AG08395 (cell line): ENCODE data around the gene UPK1B.

Experiments
- DNase-seq: peaks from one replicate; pipeline ENCODE4 v3.0.0; 2012; ENCODE audit warnings: mixed read lengths, low spot score

Gene UPK1B

DNA sequence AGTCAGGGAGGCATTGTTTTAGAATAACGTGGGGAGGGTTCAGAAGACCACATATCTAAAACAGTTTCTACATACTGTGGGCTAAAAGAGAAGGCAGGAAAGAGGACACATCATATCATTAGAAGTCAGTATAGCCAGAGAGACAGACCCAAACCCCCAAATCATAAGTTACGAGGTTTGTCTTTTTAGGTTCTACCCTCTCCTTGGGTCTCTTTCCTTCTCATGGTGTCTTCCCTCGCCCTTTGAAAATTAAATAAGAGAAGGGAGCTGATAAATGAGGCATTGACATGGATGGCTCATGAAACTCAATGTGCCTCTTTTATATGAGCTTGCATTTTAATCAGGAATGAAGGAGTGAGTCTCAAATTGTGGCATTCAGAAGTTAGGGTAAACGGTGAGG lies 3.4 kb downstream of the UPK1B start:
- no peak for DNase-seq

DNA sequence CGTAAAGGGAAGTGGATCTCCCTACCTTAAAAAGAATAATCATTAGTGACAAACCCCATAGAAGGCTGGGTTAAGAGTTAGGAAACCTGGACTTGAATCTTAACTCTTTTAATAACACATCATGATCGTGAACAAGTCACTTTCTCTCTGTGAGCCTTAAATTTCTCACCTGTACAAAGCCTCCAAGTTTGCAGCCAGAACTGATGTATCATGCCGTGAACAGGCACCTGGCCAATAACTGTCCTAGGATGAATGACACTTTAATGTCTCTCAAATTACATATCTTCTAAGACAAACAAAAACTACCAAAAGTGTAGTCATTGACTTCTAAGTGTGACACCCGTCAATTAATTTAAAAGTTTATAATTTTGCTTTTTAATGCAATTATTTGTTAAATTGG lies 3.9 kb downstream of the UPK1B start:
- no peak for DNase-seq

DNA sequence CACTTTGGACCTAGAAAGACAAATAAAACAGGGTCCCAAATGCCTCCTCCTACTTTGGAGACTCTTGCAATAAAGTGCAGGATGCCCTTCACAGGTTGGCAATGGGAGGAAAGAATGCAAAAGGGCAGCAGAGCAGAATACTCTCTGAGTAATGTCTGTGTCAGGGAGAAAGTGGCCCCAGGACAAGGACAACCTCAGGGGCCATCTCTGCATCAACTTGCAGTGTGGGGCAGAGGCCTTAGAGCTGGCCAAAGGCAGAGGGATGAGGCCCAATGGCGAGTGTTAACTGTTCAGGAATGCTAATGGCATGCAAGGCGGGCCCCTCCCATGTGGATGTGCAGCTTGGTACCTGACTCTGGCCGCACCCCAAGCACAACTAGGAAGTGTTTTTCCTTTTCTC lies 8.4 kb downstream of the UPK1B start:
- peak; percentile 22 for DNase-seq

DNA sequence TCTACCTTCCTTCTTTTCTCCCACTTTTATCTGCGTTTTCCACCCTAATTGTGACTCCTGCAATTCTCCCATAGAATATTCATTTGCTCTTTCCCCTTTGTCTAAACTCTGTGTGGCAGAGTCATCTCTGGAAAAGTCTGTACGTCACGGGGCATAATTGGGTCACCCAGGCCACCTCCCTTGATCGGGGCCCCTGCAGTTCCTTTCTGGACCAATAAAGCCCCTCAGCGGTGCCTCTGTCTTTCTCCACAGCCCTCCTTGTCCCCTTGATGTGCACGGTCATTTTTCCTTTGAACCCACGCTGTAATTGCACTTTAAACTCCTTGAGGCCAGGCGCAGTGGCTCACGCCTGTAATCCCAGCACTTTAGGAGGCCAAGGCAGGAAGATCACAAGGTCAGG lies 10.7 kb downstream of the UPK1B start:
- DNase-seq: no peak

DNA sequence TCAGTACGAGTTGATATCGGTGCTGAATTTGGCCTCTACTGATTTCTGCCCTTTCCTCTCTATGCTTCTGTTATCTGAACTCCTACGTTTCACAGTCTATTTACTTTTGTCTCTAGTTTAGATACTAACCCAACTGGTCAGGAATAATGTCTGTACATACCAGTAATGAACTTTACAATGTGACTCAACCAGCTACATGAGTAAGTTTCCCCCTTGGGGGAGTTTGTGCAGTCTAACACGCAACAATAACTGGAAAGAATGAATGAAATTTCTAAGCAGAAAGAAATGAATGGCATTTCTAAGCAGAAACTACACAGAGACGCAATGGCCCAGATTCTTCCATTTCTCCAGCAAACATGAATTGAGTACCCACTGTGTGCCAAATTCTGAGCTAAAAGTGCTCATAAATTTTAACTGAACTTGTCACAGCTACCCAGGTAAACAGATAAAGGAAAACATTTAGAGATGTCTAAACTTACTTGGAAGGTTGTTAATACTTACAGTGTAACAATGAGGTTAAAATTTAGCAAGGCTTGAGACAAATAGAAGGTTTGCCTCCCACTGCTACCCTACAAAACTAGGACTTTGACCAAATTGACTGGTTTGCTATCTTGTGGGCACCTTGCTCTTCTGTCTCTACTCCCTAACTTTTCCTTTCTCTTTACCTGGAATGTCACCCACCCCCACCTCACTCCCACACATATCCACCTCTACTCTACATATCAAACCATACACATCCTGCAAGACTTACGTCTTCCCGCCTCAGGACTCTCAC lies 11.6 kb downstream of the UPK1B start:
- DNase-seq: peak; percentile 76

DNA sequence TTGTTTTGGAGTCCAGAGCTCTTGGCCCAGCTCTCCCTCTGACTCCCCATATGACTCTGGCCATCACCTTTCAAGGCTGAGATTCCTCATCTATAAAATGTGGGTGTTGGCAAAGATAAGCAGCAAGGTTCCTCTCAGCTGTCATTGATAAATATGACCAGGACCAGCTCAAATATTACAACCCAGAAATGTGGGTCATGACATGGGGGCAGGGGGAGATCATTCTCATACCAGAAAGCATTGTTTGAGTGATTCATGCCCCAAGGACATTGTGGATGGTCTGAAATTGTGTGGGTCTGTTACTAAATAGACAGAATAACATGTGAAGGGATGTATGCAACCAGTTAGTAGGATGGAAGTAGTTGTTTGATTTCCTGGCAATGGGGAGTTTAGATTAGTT lies 13.9 kb downstream of the UPK1B start:
- no peak for DNase-seq

DNA sequence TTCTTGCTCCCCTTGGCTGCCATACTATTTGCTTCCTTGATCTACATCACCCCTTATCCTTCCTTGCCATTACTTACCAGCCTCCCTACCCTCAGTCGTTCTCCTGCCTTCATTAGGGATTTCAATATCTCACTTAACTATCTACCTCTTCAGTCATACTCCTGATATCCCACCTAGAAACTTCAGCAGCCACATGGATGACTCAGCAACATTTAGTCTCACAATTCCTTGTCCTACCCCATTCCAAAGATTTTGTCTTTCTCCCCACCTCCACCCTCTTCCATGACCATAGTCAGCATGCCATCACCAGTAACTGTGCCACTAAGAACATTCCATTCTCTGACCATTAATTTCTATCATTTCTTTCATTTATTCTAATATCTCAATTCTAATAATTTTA lies 18.4 kb downstream of the UPK1B start:
- DNase-seq: no peak

DNA sequence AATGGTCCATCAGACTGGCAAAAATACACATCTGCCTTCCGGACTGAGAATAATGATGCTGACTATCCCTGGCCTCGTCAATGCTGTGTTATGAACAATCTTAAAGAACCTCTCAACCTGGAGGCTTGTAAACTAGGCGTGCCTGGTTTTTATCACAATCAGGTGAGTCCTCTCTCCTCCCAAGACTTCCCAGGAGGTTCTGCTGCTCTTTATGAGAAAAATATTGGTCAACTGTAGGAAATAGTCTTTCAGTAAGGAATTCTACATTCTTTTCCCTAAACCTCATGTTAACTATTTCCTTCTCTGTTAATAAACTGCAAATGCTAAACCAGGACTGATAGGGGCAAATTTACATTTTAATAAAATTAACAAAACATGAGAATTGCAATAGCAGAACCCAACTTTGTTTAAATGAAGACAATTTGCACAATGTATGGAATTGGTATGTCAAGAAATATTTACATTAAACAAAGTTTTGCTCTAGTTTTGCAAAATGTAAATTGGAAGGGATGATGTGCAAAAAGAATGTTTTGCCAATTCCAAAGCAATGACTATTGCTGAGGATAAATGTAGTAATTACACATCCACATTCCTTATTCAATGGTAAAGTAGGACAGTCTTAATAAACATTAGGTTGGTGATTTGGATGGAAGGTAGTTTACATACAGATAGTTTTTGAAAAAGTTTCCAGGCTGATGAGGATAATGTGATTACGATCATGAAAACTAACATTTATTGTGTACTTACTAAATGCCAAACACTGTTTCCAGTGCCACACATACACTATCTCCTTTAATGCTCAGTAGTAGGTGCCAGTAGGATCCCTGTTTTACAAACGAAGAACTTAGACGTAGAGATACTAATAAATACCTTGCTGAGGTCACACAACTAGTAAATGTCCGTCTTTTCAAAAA lies 21.1 kb downstream of the UPK1B start:
- peak; percentile 47 for DNase-seq

DNA sequence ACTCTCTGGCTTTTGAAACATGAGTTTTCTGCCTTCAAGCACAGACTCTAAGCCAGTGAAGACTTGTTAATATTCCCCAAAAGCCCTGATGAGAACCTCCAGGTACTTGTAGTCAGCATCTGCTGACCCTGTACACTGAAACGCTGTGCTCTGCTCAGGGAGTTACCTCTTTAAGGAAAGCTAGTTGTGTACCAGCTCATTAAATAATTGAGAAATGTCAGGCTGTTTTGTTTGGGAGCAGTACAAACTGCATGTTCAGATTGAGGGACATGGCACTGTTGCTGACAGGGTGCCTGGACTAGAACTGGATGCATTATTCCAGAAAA lies 21.7 kb downstream of the UPK1B start:
- no peak for DNase-seq

DNA sequence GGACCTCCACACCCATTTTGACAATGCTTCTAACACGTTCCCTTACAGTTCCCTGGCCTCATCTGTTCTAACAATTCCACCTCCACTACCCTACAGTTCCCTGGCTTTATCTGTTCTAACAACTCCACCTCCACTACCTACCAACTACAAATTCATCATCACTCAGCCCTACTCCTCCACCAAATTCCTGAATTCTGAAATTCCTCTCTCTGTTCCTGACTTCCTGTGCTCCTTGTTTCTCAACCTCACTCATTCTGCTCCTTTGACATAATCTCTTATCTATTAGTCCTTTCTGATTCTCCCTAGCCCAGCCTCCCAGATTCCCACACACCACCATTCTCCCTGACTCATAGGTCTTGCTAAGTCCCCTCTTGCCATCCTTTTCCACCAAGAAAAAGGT lies 22.5 kb downstream of the UPK1B start:
- DNase-seq: no peak

DNA sequence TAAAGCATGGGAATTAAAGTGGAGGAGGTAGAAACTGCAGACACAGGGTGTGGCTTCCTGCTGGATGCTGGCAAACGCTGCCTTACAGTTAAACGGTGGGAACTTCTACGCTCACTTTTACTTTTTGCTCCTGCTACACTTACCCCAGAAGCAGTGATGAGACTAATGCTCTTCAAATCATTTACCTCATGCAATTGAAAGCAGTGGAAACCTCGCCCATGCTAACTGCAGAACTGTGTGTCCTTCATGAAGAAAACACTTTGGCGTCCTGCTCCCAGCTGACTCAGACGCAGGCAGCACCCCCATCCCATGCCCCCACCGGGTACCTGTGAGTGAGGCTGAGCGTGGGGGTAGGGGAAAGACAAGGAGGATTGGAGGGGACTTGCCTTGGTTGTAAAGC lies 31.8 kb downstream of the UPK1B start:
- no peak for DNase-seq

DNA sequence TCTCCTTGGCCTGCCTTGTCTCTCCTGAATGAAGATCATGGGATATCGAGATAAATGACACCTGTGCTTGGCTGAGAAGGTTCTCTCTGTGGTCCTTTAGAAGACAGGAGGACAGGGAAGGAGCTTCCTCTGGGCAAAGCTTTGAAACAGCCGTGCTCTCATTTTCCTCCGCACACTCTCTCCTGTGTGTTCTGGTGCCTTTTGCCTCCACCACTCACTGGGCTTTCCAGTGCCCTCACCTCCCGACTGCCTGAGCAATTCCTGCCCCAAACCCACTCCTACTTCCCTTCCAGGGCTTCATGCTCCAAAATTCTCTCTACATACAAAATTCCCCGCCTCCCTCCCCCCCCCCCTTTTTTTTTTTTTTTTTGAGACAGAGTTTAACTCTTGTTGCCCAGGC lies 32.3 kb downstream of the UPK1B start:
- no peak for DNase-seq

DNA sequence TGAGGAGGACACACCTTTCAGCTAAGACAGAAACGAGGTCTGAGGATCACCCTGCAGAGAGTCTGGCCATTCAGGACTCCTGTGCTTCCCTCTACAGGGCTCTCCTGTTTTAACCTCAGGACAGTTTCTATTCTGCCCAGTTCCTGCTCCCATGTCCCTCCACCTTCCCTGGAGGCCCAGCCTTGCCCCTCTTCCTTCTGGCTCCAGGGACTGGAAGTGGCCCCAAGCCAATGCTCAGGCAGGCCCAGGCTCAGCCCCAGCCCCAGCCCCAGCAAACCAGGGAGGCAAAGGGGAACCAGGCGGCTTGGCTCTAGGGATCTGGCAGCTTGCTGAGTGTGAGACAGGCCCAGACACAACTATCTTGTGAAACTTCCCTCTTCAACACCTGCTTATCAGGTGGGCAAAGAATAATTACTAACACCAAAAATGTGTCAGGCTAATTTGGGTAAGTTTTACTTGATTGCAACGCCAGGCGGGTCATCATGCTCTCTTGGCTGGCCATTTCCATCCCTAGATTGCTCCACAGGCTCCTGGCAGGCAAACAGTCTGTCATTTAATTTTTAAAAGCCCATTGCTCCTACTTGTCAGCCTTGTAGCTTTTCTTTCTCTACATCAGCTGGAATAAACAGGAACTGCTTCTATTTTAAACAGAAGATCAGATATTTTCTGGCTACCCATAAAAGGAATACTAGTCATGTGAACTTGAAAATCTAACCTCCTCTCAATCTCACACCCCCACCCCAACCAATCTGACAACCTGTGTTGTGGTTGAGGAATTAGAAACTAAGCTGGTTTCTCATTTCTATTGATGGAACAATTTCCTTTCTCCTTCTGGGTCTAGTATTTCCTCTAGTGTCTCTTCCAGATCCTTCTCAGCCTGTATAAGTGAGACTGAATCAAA lies 33.5 kb downstream of the UPK1B start:
- no peak for DNase-seq

DNA sequence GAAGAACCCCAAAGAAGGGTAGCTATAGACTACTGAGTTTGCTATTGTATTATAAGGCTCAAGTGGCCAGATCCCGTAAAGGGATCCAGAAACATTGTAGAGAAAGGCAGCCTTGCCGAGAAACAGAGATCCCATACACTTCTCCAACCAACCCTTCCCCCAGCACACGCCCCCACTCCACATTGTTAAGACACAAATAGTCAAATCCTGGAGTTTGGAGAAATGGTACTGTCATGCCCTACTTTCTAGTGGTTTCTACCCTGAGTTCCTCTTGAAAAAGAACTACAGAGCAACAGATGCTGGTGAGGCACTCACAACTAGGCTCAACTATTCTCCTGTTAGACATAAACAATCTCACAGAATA lies 34.1 kb downstream of the UPK1B start:
- DNase-seq: no peak

DNA sequence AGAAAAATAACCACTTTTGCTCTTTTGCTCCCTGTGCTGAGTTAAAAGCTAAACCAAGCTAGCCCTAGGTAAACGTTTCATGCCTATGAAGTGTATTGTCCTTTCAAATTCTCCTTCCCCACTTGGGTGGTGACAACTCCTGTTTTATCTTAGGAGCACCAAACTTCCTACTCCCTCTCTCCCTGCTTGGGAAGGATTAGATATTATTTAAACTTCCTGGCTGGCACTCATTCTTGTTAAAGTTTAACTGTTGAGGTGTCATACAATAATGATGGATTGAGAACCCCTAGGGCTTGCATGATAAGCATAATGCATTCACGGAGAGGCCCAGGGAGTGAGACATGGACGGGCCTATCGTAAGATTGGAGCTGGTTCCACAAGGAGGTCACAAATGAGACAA lies 37.8 kb downstream of the UPK1B start:
- DNase-seq: no peak

DNA sequence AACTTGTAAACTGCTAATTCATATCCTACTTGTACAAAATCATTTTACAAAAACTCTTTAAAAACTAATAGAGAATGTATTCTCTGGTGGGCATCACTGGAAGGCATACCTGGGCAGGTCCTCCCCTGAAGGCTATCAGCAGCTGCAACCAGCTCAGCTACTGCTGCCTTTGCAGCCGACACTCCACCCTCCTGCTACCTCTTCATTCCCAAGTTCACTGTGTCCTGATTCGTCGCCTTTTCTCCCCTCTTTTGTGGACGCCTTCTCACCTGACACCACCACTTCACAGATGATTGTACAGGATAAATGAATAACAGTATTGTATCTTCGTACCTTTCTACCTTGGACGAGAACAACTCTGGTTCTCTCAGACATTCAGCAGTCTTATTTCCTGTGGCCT lies 38.4 kb downstream of the UPK1B start:
- DNase-seq: no peak

DNA sequence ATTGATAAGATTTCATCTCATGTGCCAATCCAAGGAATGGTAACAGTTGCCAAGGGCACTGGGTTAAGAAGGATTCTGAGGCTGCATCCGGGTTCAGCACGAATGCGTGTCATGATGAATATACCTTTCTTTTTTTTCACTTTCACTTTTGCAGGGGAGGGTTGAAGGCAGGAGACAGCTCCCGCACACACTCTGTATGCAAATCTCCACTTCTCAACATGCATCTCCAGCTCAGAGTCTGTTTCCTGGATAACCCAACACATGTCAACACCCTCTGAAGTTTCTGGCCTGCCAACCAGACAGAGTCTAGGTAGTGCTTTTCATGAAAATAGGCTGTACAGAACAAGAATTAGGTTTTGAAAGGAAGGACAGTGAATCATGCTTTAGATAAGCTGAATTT lies 45.7 kb downstream of the UPK1B start:
- DNase-seq: no peak

DNA sequence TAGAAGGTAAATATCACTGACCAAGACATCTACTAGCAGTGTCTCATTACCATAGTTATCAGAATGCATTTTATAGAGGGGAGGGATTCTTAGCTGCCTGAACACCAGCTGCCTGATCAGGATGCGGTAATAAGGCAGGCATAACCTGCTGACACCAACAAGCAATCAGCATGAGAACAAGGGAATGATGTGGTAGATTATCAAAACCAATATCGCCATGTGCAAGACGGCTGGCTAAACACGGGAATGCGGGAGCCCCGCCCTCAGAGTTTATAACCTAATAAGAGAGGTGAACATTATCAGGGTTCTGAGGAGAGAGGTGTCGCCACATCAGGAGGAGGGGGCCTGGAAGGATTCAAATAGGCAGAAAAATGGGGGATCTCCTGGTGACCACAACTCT lies 46.8 kb downstream of the UPK1B start:
- DNase-seq: no peak

DNA sequence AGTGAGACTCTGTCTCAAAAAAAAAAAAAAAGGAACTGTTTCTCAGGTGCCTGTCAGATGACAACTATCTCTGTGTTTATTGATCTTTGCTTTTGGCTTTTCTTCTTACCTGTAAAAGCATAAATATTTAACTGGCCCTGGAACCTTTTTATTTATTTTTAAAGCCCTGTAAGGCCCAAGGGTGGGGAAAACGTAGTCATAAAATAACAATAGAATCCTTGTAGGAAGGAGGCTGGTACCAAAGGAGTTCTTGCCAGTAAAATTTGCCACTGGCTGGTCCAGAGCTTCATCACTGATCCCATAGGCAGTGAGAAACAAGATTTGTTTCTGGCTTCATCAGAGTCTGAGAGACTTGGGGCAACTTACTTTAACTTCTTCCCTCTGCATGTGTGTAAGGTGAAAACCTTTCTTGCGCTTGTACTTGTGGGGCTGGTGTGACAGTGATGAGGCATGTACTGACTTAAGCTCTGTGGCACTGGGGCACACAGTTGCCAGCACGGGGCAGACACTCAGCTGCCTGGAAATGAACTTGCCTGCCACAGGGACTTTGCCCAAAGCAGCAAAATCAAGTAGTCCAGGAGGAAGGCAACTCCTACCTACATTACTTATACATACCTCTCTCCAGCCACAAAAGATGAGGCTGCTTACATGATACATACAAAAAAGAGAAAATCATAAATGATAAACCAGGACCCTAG lies 47.7 kb downstream of the UPK1B start:
- no peak for DNase-seq

DNA sequence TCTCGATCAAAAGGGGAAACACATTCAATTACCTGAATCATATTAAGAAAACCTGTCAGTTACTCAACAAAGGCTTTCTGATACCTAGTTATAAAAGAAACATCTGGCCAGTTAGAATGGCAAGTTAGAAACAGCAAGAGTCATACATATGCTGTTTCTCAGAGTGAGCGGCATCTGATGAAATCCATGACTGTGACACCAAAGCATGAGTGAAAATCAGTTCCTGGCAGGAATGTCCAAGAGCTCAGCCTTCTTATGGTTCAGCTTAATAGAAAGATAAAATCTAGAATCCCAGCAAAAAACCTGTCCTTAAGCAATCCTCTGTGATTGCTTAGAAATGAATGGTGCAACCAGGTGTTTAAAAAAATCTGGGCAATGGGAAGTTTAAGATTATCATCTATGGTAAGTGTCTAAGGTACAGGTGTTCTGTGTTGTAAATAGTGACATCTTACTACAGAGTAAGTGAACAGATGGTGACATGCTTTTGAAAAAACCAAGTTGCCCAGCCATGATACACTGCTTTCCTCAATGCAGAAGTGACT lies 48.5 kb downstream of the UPK1B start:
- no peak for DNase-seq

DNA sequence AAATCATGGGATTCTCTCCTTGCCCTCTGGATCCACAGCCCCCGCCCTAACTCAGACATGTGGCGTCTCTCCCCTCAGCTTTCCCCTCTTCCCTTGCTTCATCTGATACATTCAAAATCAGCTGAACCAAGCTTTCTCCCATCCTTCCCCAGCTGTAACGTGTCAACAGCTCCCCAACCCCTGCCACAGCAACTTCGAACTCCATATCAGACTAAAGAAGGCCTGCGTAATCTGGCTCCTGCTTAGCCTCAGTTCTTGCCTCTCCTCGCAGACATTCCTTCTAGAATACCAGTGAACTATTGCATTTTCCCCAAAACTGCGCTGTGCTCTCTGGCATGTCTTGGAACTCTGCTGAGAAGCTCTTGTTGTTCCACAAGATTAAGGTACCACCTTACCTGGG lies 49.0 kb downstream of the UPK1B start:
- no peak for DNase-seq

DNA sequence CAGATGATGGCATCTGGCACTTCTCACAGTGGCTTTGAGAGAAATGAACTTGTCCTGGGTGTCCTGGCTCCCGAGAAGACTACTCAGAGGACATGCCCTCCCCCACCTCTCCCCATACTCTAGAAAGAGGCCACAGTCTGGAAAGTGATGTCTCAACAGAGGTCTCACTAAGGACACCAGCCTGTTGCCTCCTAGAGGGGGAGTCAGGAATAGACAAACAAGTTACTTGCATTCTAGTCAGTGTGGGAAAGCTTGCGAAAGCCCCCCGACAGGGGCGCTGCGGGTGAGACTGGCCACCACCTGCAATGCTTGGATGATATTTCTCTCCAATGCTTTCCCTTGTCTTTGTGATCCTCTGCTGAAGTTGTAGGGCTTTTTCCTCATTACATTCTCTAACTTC lies 50.1 kb downstream of the UPK1B start:
- DNase-seq: no peak
